ENCODE measurements around the gene CD79B. TPM values are rescaled to one million over a fixed set of nuclear protein-coding genes. Genes with fewer than 3 reads are reported as not detected.
"Not testable (repeated sequence)": the region's sequence is repeated elsewhere in the genome, so short reads cannot be mapped to it uniquely, and the experiment has no call there.

CD79B gene
- total RNA-seq, 1 experiment from 2014 or later = 3.1 TPM

- in situ Hi-C loops (cut with HindIII; ENCODE audit: low pct_unique_long_range_greater_than_20kb, low sequenced_read_pairs) = not testable (repeated sequence)
- DNase-seq (ENCODE audit: low read depth, low spot score) = peak; percentile 37
These were observed 12.1 kb downstream of the CD79B start for GRCh38 chr17:63920050-63920449.

- in situ Hi-C loops (cut with HindIII; ENCODE audit: low pct_unique_long_range_greater_than_20kb, low sequenced_read_pairs) = no loop called here
- peak; percentile 70 for DNase-seq (ENCODE audit: low read depth, low spot score)
These were observed 12.8 kb downstream of the CD79B start for GRCh38 chr17:63919311-63919723.

GRCh38 chr17:63918789-63919305 lies 13.3 kb downstream of the CD79B start, which contains the start of gene GH1:
TSS of gene GH1 (minus strand) at chr17:63918839. CDS start at chr17:63918776, 63 bp downstream.
- in situ Hi-C loops (cut with HindIII; ENCODE audit: low pct_unique_long_range_greater_than_20kb, low sequenced_read_pairs); DNase-seq (ENCODE audit: low read depth, low spot score): not testable (repeated sequence)

- DNase-seq (ENCODE audit: low read depth, low spot score) = no peak
- in situ Hi-C loops (cut with HindIII; ENCODE audit: low pct_unique_long_range_greater_than_20kb, low sequenced_read_pairs) = no loop called here
These were observed 13.8 kb downstream of the CD79B start for GRCh38 chr17:63918305-63918704.

GRCh38 chr17:63917646-63918045 lies 14.5 kb downstream of the CD79B start:
- in situ Hi-C loops (cut with HindIII; ENCODE audit: low pct_unique_long_range_greater_than_20kb, low sequenced_read_pairs) = no loop called here
- DNase-seq (ENCODE audit: low read depth, low spot score) = no peak

GRCh38 chr17:63917206-63917605 lies 14.9 kb downstream of the CD79B start:
- in situ Hi-C loops (cut with HindIII; ENCODE audit: low pct_unique_long_range_greater_than_20kb, low sequenced_read_pairs); DNase-seq (ENCODE audit: low read depth, low spot score): not testable (repeated sequence)

GRCh38 chr17:63916566-63917185 lies 15.5 kb downstream of the CD79B start:
- in situ Hi-C loops (cut with HindIII; ENCODE audit: low pct_unique_long_range_greater_than_20kb, low sequenced_read_pairs) = no loop called here
- DNase-seq (ENCODE audit: low read depth, low spot score) = no peak

- in situ Hi-C loops (cut with HindIII; ENCODE audit: low pct_unique_long_range_greater_than_20kb, low sequenced_read_pairs); DNase-seq (ENCODE audit: low read depth, low spot score): not testable (repeated sequence)
These were observed 16.4 kb downstream of the CD79B start for GRCh38 chr17:63915753-63916152.

- DNase-seq (ENCODE audit: low read depth, low spot score) = no peak
- in situ Hi-C loops (cut with HindIII; ENCODE audit: low pct_unique_long_range_greater_than_20kb, low sequenced_read_pairs) = no loop called here
These were observed 17.7 kb downstream of the CD79B start for GRCh38 chr17:63914471-63914870.

- peak; percentile 55 for DNase-seq (ENCODE audit: low read depth, low spot score)
- in situ Hi-C loops (cut with HindIII; ENCODE audit: low pct_unique_long_range_greater_than_20kb, low sequenced_read_pairs) = no loop called here
These were observed 20.5 kb downstream of the CD79B start for GRCh38 chr17:63911657-63912100.

- in situ Hi-C loops (cut with HindIII; ENCODE audit: low pct_unique_long_range_greater_than_20kb, low sequenced_read_pairs) = no loop called here
These were observed 21.0 kb downstream of the CD79B start, which contains the start of gene CSHL1 for GRCh38 chr17:63911041-63911635. TSS of gene CSHL1 (minus strand) at chr17:63911258. CDS start at chr17:63911196, 62 bp downstream.

GRCh38 chr17:63910096-63910495 lies 22.0 kb downstream of the CD79B start:
- no peak for DNase-seq (ENCODE audit: low read depth, low spot score)
- in situ Hi-C loops (cut with HindIII; ENCODE audit: low pct_unique_long_range_greater_than_20kb, low sequenced_read_pairs) = no loop called here

More at GRCh38 chr17:63911041-63911635, 21.0 kb downstream of the CD79B start, which contains the start of gene CSHL1:
- no peak for DNase-seq (ENCODE audit: low read depth, low spot score)

GRCh38 chr17:63909586-63909985 lies 22.5 kb downstream of the CD79B start:
- in situ Hi-C loops (cut with HindIII; ENCODE audit: low pct_unique_long_range_greater_than_20kb, low sequenced_read_pairs); DNase-seq (ENCODE audit: low read depth, low spot score): not testable (repeated sequence)

GRCh38 chr17:63907161-63907778 lies 24.9 kb downstream of the CD79B start:
- DNase-seq (ENCODE audit: low read depth, low spot score) = peak; percentile 61
- in situ Hi-C loops (cut with HindIII; ENCODE audit: low pct_unique_long_range_greater_than_20kb, low sequenced_read_pairs) = not testable (repeated sequence)

- in situ Hi-C loops (cut with HindIII; ENCODE audit: low pct_unique_long_range_greater_than_20kb, low sequenced_read_pairs); DNase-seq (ENCODE audit: low read depth, low spot score): not testable (repeated sequence)
These were observed 27.3 kb downstream of the CD79B start for GRCh38 chr17:63904796-63905195.

- in situ Hi-C loops (cut with HindIII; ENCODE audit: low pct_unique_long_range_greater_than_20kb, low sequenced_read_pairs) = not testable (repeated sequence)
These were observed 28.3 kb downstream of the CD79B start for GRCh38 chr17:63903787-63904201.

GRCh38 chr17:63901971-63902370 lies 30.2 kb downstream of the CD79B start:
- DNase-seq (ENCODE audit: low read depth, low spot score); in situ Hi-C loops (cut with HindIII; ENCODE audit: low pct_unique_long_range_greater_than_20kb, low sequenced_read_pairs): not testable (repeated sequence)

More at GRCh38 chr17:63903787-63904201, 28.3 kb downstream of the CD79B start:
- DNase-seq (ENCODE audit: low read depth, low spot score) = not testable (repeated sequence)

Data from SK-MEL-5 (cell line).